Panc1 (cell line): ENCODE measurements around the gene TDRD15. TPM values are rescaled to one million over a fixed set of nuclear protein-coding genes. Genes with fewer than 3 reads are reported as not detected.

Experiments used
- ATAC-seq: fragments of 200-7000 bp; cut with Tn5 transposase; 2 replicates; pipeline ENCODE4 v1.9.1; 2020; ENCODE audit warnings: mild to moderate bottlenecking, moderate library complexity
- BruUV-seq: library from RNA; stranded (reverse); fragments of 400-500 nt; replicated peaks from 2 replicates; lab custom pipeline; 2021; lab: Mats Ljungman, UMichigan
- CTCF ChIA-PET: fragments of 300-600 bp; sonication (Branson Sonifier 250); formaldehyde crosslinking; loops from one replicate; lab custom pipeline; 2022; ENCODE audit warnings: antibody characterized with exemption; lab: Charles Lee
- POLR2A ChIA-PET: fragments of 300-600 bp; sonication (Branson Sonifier 250); formaldehyde crosslinking; loops from one replicate; lab custom pipeline; 2022; ENCODE audit warnings: antibody characterized with exemption; lab: Charles Lee
- DNase-seq: peaks from one replicate; pipeline ENCODE4 v3.0.0-alpha.2; 2010; ENCODE audit warnings: low read depth, low spot score
- H3K27ac ChIP-seq: 2 replicates; pipeline ENCODE4 v1.5.1; 2011; ENCODE audit warnings: mild to moderate bottlenecking, low read length, inconsistent platforms
- H3K27me3 ChIP-seq: fragments of 200-500 bp; sonication (Bioruptor generic); 2 replicates; pipeline ENCODE4 v1.6.0; 2014; ENCODE audit warnings: low read length, inconsistent platforms; ENCODE audit not compliant: control insufficient read depth, insufficient read depth
- H3K36me3 ChIP-seq: fragments of 200-500 bp; sonication (Bioruptor generic); 2 replicates; pipeline ENCODE4 v1.5.1; 2014; ENCODE audit warnings: inconsistent platforms, mild to moderate bottlenecking, low read length, moderate library complexity; ENCODE audit not compliant: control insufficient read depth, insufficient read depth
- H3K4me1 ChIP-seq: 2 replicates; pipeline ENCODE4 v1.5.1; 2011; ENCODE audit warnings: inconsistent platforms, mild to moderate bottlenecking, low read length, moderate library complexity; ENCODE audit not compliant: control insufficient read depth, insufficient read depth
- H3K4me3 ChIP-seq, 2 experiments: 2 replicates each; pipeline ENCODE4 v1.5.1; 2011 to 2012; ENCODE audit warnings: low read depth in 2 of 2, low read length in 2 of 2, mild to moderate bottlenecking in 2 of 2, inconsistent platforms in 1 of 2, moderate library complexity in 1 of 2
- H3K9me3 ChIP-seq: fragments of 200-500 bp; sonication (Bioruptor generic); 2 replicates; pipeline ENCODE4 v1.5.1; 2014; ENCODE audit warnings: low read depth, mild to moderate bottlenecking, inconsistent platforms, low read length, moderate library complexity; ENCODE audit not compliant: control insufficient read depth, insufficient read depth
- CTCF ChIP-seq: fragments of 450-650 bp; IDR thresholded peaks from 2 replicates; pipeline ENCODE4 v1.5.1; 2017; ENCODE audit warnings: mild to moderate bottlenecking
- POLR2AphosphoS5 ChIP-seq: IDR thresholded peaks from 2 replicates; pipeline ENCODE4 v1.6.1; 2012; ENCODE audit warnings: mild to moderate bottlenecking, low read depth, low read length, moderate library complexity
- REST ChIP-seq, 2 experiments: IDR thresholded peaks; 2 replicates each; pipeline ENCODE4 v1.6.1; 2011 to 2012; ENCODE audit warnings: low read depth in 2 of 2, control low read depth in 1 of 2, low read length in 1 of 2, mild to moderate bottlenecking in 1 of 2, moderate library complexity in 1 of 2; ENCODE audit not compliant: insufficient read depth in 1 of 2
- SIN3A ChIP-seq: IDR thresholded peaks from 2 replicates; pipeline ENCODE4 v1.6.1; 2012; ENCODE audit warnings: low read depth, mild to moderate bottlenecking, low read length, moderate library complexity, borderline replicate concordance; ENCODE audit not compliant: insufficient read depth
- TCF7L2 ChIP-seq: IDR thresholded peaks from 2 replicates; pipeline ENCODE4 v1.6.1; 2011; ENCODE audit warnings: mild to moderate bottlenecking, low read depth, low read length, inconsistent platforms
- in situ Hi-C: cut with HindIII; loops from 2 replicates; pipeline ENCODE4 v1.10.0; 2016; ENCODE audit warnings: low sequenced_read_pairs, low pct_unique_long_range_greater_than_20kb
- intact Hi-C: fragments of 100-400 bp; cut with micrococcal nuclease; formaldehyde crosslinking; loops from one replicate; pipeline ENCODE4 v1.10.0; 2022; ENCODE audit not compliant: unreplicated experiment
- total RNA-seq: library from RNA; stranded (reverse); gene quantifications from one replicate; pipeline ENCODE4 v1.2.1, GENCODE V29; 2021; ENCODE audit not compliant: unreplicated experiment

Gene TDRD15
- total RNA-seq, 1 experiment from 2014 or later = not detected

GRCh38 chr2:21155365-21156136 is 31.8 kb downstream of the TDRD15 start:
- no peaks in the 10 kb centered on the region for H3K9me3 ChIP-seq
- no peaks in the 10 kb centered on the region for H3K4me1 ChIP-seq
- H3K4me3 ChIP-seq = no peak overlapping the region
- CTCF ChIA-PET = no interaction called here
- no TSS peak for BruUV-seq
- DNase-seq (no peak), ATAC-seq (no peak)
- POLR2A ChIA-PET = no interaction called here
- no peaks in the 10 kb centered on the region for H3K36me3 ChIP-seq
- in situ Hi-C loops = no loop called here
- no peak overlapping the region for H3K27ac ChIP-seq
- H3K27me3 ChIP-seq = no peaks in the 10 kb centered on the region
- intact Hi-C loops = no loop called here
- TF ChIP-seq POLR2AphosphoS5 (no peak), CTCF (no peak), TCF7L2 (no peak), REST (IDR thresholded peaks at IDR 0.05; ENCODE audit: insufficient read depth in 1 of 2, low read depth in 2 of 2, low read length in 1 of 2) (no peak), SIN3A (no peak)

GRCh38 chr2:21161122-21161521 is 37.4 kb downstream of the TDRD15 start:
- BruUV-seq = no TSS peak
- no peak for ATAC-seq

More at GRCh38 chr2:21161122-21161521, 37.4 kb downstream of the TDRD15 start:
- H3K27ac ChIP-seq = no peak overlapping the region
- intact Hi-C loops (no loop called here), in situ Hi-C loops (no loop called here)
- TF ChIP-seq TCF7L2 (no peak), CTCF (no peak), SIN3A (no peak), REST (IDR thresholded peaks at IDR 0.05; ENCODE audit: insufficient read depth in 1 of 2, low read depth in 2 of 2, low read length in 1 of 2) (no peak), POLR2AphosphoS5 (no peak)
- H3K27me3 ChIP-seq = no peaks in the 10 kb centered on the region
- no peak overlapping the region for H3K4me3 ChIP-seq
- no peaks in the 10 kb centered on the region for H3K36me3 ChIP-seq
- no peak for DNase-seq
- no peaks in the 10 kb centered on the region for H3K9me3 ChIP-seq
- H3K4me1 ChIP-seq = no peaks in the 10 kb centered on the region
- ChIA-PET CTCF (no interaction called here), POLR2A (no interaction called here)
